K562 (cell line): Measurements from ENCODE around the gene UBE2N. TPM values are rescaled to one million over a fixed set of nuclear protein-coding genes. Genes with fewer than 3 reads are reported as not detected.
A peak's percentile ranks its signal among the peaks of the same experiment; 100 is the strongest.

Source experiments
- ARHGAP35 ChIP-seq: fragments of 450-650 bp; IDR thresholded peaks from 2 replicates; pipeline ENCODE4 v1.6.1; 2018; ENCODE audit not compliant: partially characterized antibody
- BRD4 ChIP-seq: fragments of 200-600 bp; sonication (generic); IDR thresholded peaks from 2 replicates; pipeline ENCODE4 v1.6.1; 2017; ENCODE audit warnings: inconsistent platforms
- BRF2 ChIP-seq: IDR thresholded peaks from 3 replicates; pipeline ENCODE4 v1.6.1; 2011; ENCODE audit warnings: borderline replicate concordance, mild to moderate bottlenecking; ENCODE audit not compliant: insufficient read length, insufficient read depth
- CBX3 ChIP-seq, 2 experiments: IDR thresholded peaks; 1 replicate in 1 of 2; 2 replicates in 1 of 2; pipeline ENCODE4 v1.6.1; 2012; ENCODE audit warnings: inconsistent platforms in 2 of 2, low read length in 2 of 2, borderline replicate concordance in 1 of 2, control low read depth in 1 of 2
- ELF2 ChIP-seq: fragments of 250-450 bp; sonication (Bioruptor Pico); IDR thresholded peaks from 2 replicates; pipeline ENCODE4 v1.5.0; 2021; ENCODE audit warnings: mild to moderate bottlenecking
- ELF4 ChIP-seq: fragments of 450-650 bp; formaldehyde crosslinking; IDR thresholded peaks from 2 replicates; pipeline ENCODE4 v1.4.0; 2022; ENCODE audit warnings: missing genetic modification characterization
- HMGN3 ChIP-seq: IDR thresholded peaks from 2 replicates; pipeline ENCODE4 v1.6.1; 2011; ENCODE audit warnings: borderline replicate concordance, low read depth, mild to moderate bottlenecking, mixed read lengths, low read length; ENCODE audit not compliant: insufficient read length; ENCODE audit errors: extremely low read depth
- KAT8 ChIP-seq: fragments of 450-650 bp; IDR thresholded peaks from 2 replicates; pipeline ENCODE4 v1.6.1; 2016; ENCODE audit warnings: low read depth, mild to moderate bottlenecking
- LCOR ChIP-seq: sonication (generic); formaldehyde crosslinking; IDR thresholded peaks from 2 replicates; pipeline ENCODE4 v1.8.0; 2022; ENCODE audit warnings: mild to moderate bottlenecking, missing genetic modification reagents
- MXD1 ChIP-seq: fragments of 250-450 bp; sonication (Bioruptor Pico); IDR thresholded peaks from 2 replicates; pipeline ENCODE4 v1.8.0; 2021; ENCODE audit warnings: borderline replicate concordance, mild to moderate bottlenecking, moderate library complexity; ENCODE audit not compliant: poor library complexity, severe bottlenecking
- NFIX ChIP-seq: fragments of 250-450 bp; sonication (Bioruptor Pico); IDR thresholded peaks from 2 replicates; pipeline ENCODE4 v1.4.0; 2020; ENCODE audit warnings: low read depth, mild to moderate bottlenecking, moderate library complexity
- PML ChIP-seq: IDR thresholded peaks from 2 replicates; pipeline ENCODE4 v1.6.1; 2012; ENCODE audit warnings: low read length, inconsistent platforms
- RBFOX2 ChIP-seq: fragments of 200-400 bp; formaldehyde crosslinking; IDR thresholded peaks from 2 replicates; pipeline ENCODE4 v1.6.1; 2017; ENCODE audit warnings: low read depth, mild to moderate bottlenecking, low read length, moderate library complexity
- RBM22 ChIP-seq: fragments of 200-400 bp; formaldehyde crosslinking; IDR thresholded peaks from 2 replicates; pipeline ENCODE4 v1.6.1; 2018; ENCODE audit warnings: low read length, low read depth; ENCODE audit not compliant: poor library complexity, severe bottlenecking
- RFX5 ChIP-seq: IDR thresholded peaks from 2 replicates; pipeline ENCODE4 v1.6.1; 2011; ENCODE audit warnings: low read depth, mild to moderate bottlenecking, improper control_type of control experiment, low read length
- SIN3A ChIP-seq, 2 experiments: fragments of 150-350 bp in 1 of 2; IDR thresholded peaks; 2 replicates each; pipeline ENCODE4 v1.6.1; 2011 to 2016; ENCODE audit warnings: borderline replicate concordance in 2 of 2, low read depth in 2 of 2, low read length in 2 of 2, mild to moderate bottlenecking in 2 of 2, moderate library complexity in 2 of 2; ENCODE audit not compliant: control insufficient read depth in 1 of 2
- SMARCC2 ChIP-seq: fragments of 450-650 bp; IDR thresholded peaks from 2 replicates; pipeline ENCODE4 v1.6.1; 2017; ENCODE audit warnings: antibody characterized with exemption, moderate library complexity, mild to moderate bottlenecking, low read depth
- SMARCE1 ChIP-seq: fragments of 450-650 bp; IDR thresholded peaks from 2 replicates; pipeline ENCODE4 v1.7.1; 2016; ENCODE audit warnings: mild to moderate bottlenecking
- SP1 ChIP-seq: sonication (generic); formaldehyde crosslinking; IDR thresholded peaks from 2 replicates; pipeline ENCODE4 v1.8.1; 2022; ENCODE audit warnings: mild to moderate bottlenecking, missing genetic modification reagents
- SUPT5H ChIP-seq: fragments of 450-650 bp; IDR thresholded peaks from 2 replicates; pipeline ENCODE4 v1.6.1; 2016
- TEAD4 ChIP-seq, 2 experiments: sonication (generic) in 1 of 2; formaldehyde crosslinking in 1 of 2; IDR thresholded peaks; 2 replicates each; pipeline versions ENCODE4 v1.6.1 to v1.8.0; 2012 to 2022; ENCODE audit warnings: borderline replicate concordance in 1 of 2, inconsistent platforms in 1 of 2, low read length in 1 of 2, mild to moderate bottlenecking in 1 of 2, missing genetic modification reagents in 1 of 2
- THRB ChIP-seq: fragments of 450-650 bp; formaldehyde crosslinking; conservative IDR thresholded peaks from 2 replicates; pipeline ENCODE4 v1.4.0; 2022; ENCODE audit warnings: mild to moderate bottlenecking, missing genetic modification characterization
- ZNF12 ChIP-seq: sonication (generic); formaldehyde crosslinking; IDR thresholded peaks from 2 replicates; pipeline ENCODE4 v1.4.0; 2020; ENCODE audit warnings: mild to moderate bottlenecking, missing genetic modification reagents
- polyA plus RNA-seq, 8 experiments: library from polyadenylated mRNA; depleted of rRNA in 4 of 8; stranded (reverse) in 5 of 8; unstranded in 3 of 8; fragments of >200 nt; fragmentation: Nextera tagmentation in 2 of 8; fragmentation: Illumina TruSeq in 1 of 8; extraction: Ambion mirVana in 2 of 8; extraction: Trizol in 1 of 8; gene quantifications; 2 replicates each; pipeline versions ENCODE4 v1.2.1 to v1.2.3, GENCODE V29; 2011 to 2014; ENCODE audit warnings: inconsistent platforms in 1 of 8, missing spikeins in 1 of 8
- total RNA-seq, 7 experiments: library from RNA; depleted of rRNA in 6 of 7; stranded (reverse); fragments of >200 nt in 6 of 7; fragmentation: Illumina TruSeq in 2 of 7; extraction: Trizol in 2 of 7; gene quantifications; 2 replicates each; pipeline versions ENCODE4 v1.2.1 to v1.2.3, GENCODE V29; 2011 to 2021; ENCODE audit warnings: low replicate concordance in 1 of 7

UBE2N gene
- total and polyA plus RNA-seq, 9 of the 15 experiments (the other 6 are each of a cell fraction or from before 2014, with no cell fraction given), result 189 to 826 (median 260) TPM

- 0 out of 2 replicates have a peak, but pooled peaks have one; percentile 52 for TF ChIP-seq ZNF12 (CRISPR knock-in tag)
- no peak for TF ChIP-seq BRF2
- TF ChIP-seq SUPT5H, result peak; percentile 96
- TF ChIP-seq ARHGAP35, result no peak
- peak; percentile 74 for TF ChIP-seq ELF4 (CRISPR knock-in tag)
- no peak for TF ChIP-seq HMGN3
- TF ChIP-seq SMARCC2, result peak; percentile 50; the same call in 1 of the 2 replicates
- peak; percentile 61; the same call in 1 of the 2 replicates for TF ChIP-seq SP1 (CRISPR knock-in tag)
- peak; percentile 72; the same call in 1 of the 2 replicates for TF ChIP-seq KAT8
- TF ChIP-seq THRB (CRISPR knock-in tag), result peak; percentile 86
- no peak; a peak in 1 of 3 replicates for TF ChIP-seq CBX3 (IDR thresholded peaks at IDR 0.05; ENCODE audit: borderline replicate concordance in 1 of 2, low read length in 2 of 2)
- TF ChIP-seq TEAD4 (IDR thresholded peaks at IDR 0.05; ENCODE audit: low read length), result 0 out of 2 replicates have a peak, but pooled peaks have one; percentile 33
- no peak for TF ChIP-seq TEAD4 (CRISPR knock-in tag; IDR thresholded peaks at IDR 0.05; ENCODE audit: borderline replicate concordance)
- TF ChIP-seq BRD4, result no peak
- TF ChIP-seq SMARCE1, result peak; percentile 70
- peak; percentile 94 for TF ChIP-seq RBFOX2
- TF ChIP-seq SIN3A (IDR thresholded peaks at IDR 0.05; ENCODE audit: borderline replicate concordance in 2 of 2, control insufficient read depth in 1 of 2, low read depth in 2 of 2, low read length in 2 of 2), result peak; percentile 67 to 92; a peak in 3 of 4 replicates
- TF ChIP-seq NFIX (CRISPR knock-in tag), result no peak
- no peak for TF ChIP-seq RFX5
- TF ChIP-seq RBM22, result no peak
- TF ChIP-seq MXD1, result peak; percentile 77
- TF ChIP-seq LCOR, result peak; percentile 89; the same call in 1 of the 2 replicates
- 0 out of 2 replicates have a peak, but pooled peaks have one; percentile 38 for TF ChIP-seq ELF2 (CRISPR knock-in tag)
- peak; percentile 79; the same call in 1 of the 2 replicates for TF ChIP-seq PML
These were observed 25.7 kb upstream of the UBE2N start, which contains the start of gene MRPL42 (continued) for GRCh38 chr12:93467351-93468007.
